Endothelial cell of umbilical vein (primary cell): ENCODE results near the gene WNT6. TPM values are rescaled to one million over a fixed set of nuclear protein-coding genes. Genes with fewer than 3 reads are reported as not detected.

ENCODE experiments used
- BruUV-seq: library from RNA; stranded (reverse); fragments of 400-500 nt; replicated peaks from 2 replicates; lab custom pipeline; 2021; lab: Mats Ljungman, UMichigan
- CTCF ChIA-PET: fragments of 300-600, 350-600 bp; sonication (Branson Sonifier 250); formaldehyde crosslinking; loops from one replicate; lab custom pipeline; 2021; ENCODE audit warnings: antibody characterized with exemption, inconsistent platforms; lab: Charles Lee
- POLR2A ChIA-PET: fragments of 300-600, 350-600 bp; sonication (Branson Sonifier 250); formaldehyde crosslinking; loops from one replicate; lab custom pipeline; 2021; ENCODE audit warnings: antibody characterized with exemption, inconsistent platforms; lab: Charles Lee
- DNase-seq: peaks from one replicate; pipeline ENCODE4 v3.0.0-alpha.2; 2011; ENCODE audit warnings: low read depth, low spot score
- FAIRE-seq: peaks from 2 replicates; lab custom pipeline; 2011; peaks lifted over from hg19 to GRCh38; lab: Jason Lieb, UNC
- H2AFZ ChIP-seq: 2 replicates; pipeline ENCODE4 v1.6.0; 2012; ENCODE audit warnings: low read depth, low read length, control low read depth, inconsistent platforms
- H3K27ac ChIP-seq: 2 replicates; pipeline ENCODE4 v1.5.1; 2011; ENCODE audit warnings: low read depth, mild to moderate bottlenecking, control low read depth, low read length, moderate library complexity; ENCODE audit not compliant: insufficient read depth
- H3K27me3 ChIP-seq, 2 experiments: 2 replicates each; pipeline versions ENCODE4 v1.6.0 to v1.6.1; 2011; ENCODE audit warnings: low read length in 2 of 2, mixed read lengths in 1 of 2; ENCODE audit not compliant: control insufficient read depth in 2 of 2, insufficient read depth in 2 of 2
- H3K36me3 ChIP-seq, 2 experiments: 2 replicates in 1 of 2; 3 replicates in 1 of 2; pipeline ENCODE4 v1.5.1; 2011; ENCODE audit warnings: low read length in 2 of 2, mild to moderate bottlenecking in 1 of 2, moderate library complexity in 1 of 2; ENCODE audit not compliant: control insufficient read depth in 2 of 2, insufficient read depth in 2 of 2; ENCODE audit errors: extremely low read depth in 1 of 2
- H3K4me1 ChIP-seq: 3 replicates; pipeline ENCODE4 v1.5.1; 2011; ENCODE audit warnings: mild to moderate bottlenecking, low read length; ENCODE audit not compliant: control insufficient read depth, insufficient read depth; ENCODE audit errors: extremely low read depth
- H3K4me2 ChIP-seq: 2 replicates; pipeline ENCODE4 v1.6.1; 2011; ENCODE audit warnings: low read length, control low read depth, mixed read lengths; ENCODE audit not compliant: insufficient read depth
- H3K4me3 ChIP-seq, 3 experiments: fragments of 200-600 bp in 1 of 3; sonication (generic), shearing (Covaris generic) in 1 of 3; replicated peaks in 1 of 3; 2 replicates each; pipeline ENCODE4 v1.5.1; 2011 to 2016; ENCODE audit warnings: control low read depth in 3 of 3, low read length in 3 of 3, mild to moderate bottlenecking in 2 of 3, inconsistent platforms in 1 of 3, low read depth in 1 of 3, moderate library complexity in 1 of 3; ENCODE audit not compliant: insufficient read depth in 1 of 3
- H3K79me2 ChIP-seq: 2 replicates; pipeline ENCODE4 v1.6.0; 2012; ENCODE audit warnings: low read length, inconsistent platforms; ENCODE audit not compliant: control insufficient read depth, insufficient read depth
- H3K9ac ChIP-seq: replicated peaks from 2 replicates; pipeline ENCODE3; 2011; ENCODE audit warnings: low read length, control low read depth; ENCODE audit not compliant: insufficient read depth; ENCODE audit errors: extremely low read depth
- H3K9me1 ChIP-seq: replicated peaks from 3 replicates; pipeline ENCODE4 v1.6.0; 2011; ENCODE audit warnings: mild to moderate bottlenecking, low read length; ENCODE audit not compliant: control insufficient read depth, insufficient read depth; ENCODE audit errors: extremely low read depth
- H3K9me3 ChIP-seq: replicated peaks from 2 replicates; pipeline ENCODE4 v1.5.1; 2012; ENCODE audit warnings: low read length, inconsistent platforms; ENCODE audit not compliant: control insufficient read depth, insufficient read depth
- H4K20me1 ChIP-seq: replicated peaks from 2 replicates; pipeline ENCODE3; 2011; ENCODE audit warnings: mild to moderate bottlenecking, low read length; ENCODE audit not compliant: control insufficient read depth, insufficient read depth; ENCODE audit errors: extremely low read depth
- EZH2 ChIP-seq: IDR thresholded peaks from 2 replicates; pipeline ENCODE4 v1.6.1; 2012; ENCODE audit warnings: borderline replicate concordance, low read depth, mild to moderate bottlenecking, moderate library complexity, low read length, inconsistent platforms; ENCODE audit not compliant: severe bottlenecking
- FOS ChIP-seq: IDR thresholded peaks from 2 replicates; pipeline ENCODE4 v1.6.1; 2011; ENCODE audit warnings: mild to moderate bottlenecking, low read length, moderate library complexity, borderline replicate concordance; ENCODE audit not compliant: insufficient read depth
- GATA2 ChIP-seq: IDR thresholded peaks from 2 replicates; pipeline ENCODE4 v1.7.0; 2011; ENCODE audit warnings: low read depth, mild to moderate bottlenecking, moderate library complexity, mixed read lengths, low read length; ENCODE audit not compliant: insufficient read length, insufficient read depth
- JUN ChIP-seq: IDR thresholded peaks from 2 replicates; pipeline ENCODE4 v1.6.1; 2011; ENCODE audit warnings: borderline replicate concordance, low read depth; ENCODE audit not compliant: insufficient read length, insufficient read depth
- MYC ChIP-seq: IDR thresholded peaks from one replicate; pipeline ENCODE4 v1.6.1; 2011; ENCODE audit warnings: mild to moderate bottlenecking, low read depth, low read length
- POLR2A ChIP-seq: IDR thresholded peaks from 2 replicates; pipeline ENCODE4 v1.6.1; 2012; ENCODE audit warnings: low read depth, mild to moderate bottlenecking, control low read depth, low read length
- POLR2AphosphoS5 ChIP-seq: IDR thresholded peaks from 2 replicates; pipeline ENCODE4 v1.6.1; 2012; ENCODE audit warnings: low read depth, mild to moderate bottlenecking, control low read depth, low read length, moderate library complexity; ENCODE audit not compliant: insufficient read depth
- dilution Hi-C: fragments of 300-500 bp; cut with MboI; formaldehyde crosslinking; loops from one replicate; pipeline ENCODE4 v1.15.0; 2019; ENCODE audit warnings: low sequenced_read_pairs; ENCODE audit not compliant: extremely low pct_ligation_motif_present
- intact Hi-C: fragments of 100-400 bp; cut with micrococcal nuclease; formaldehyde crosslinking; loops from one replicate; pipeline ENCODE4 v1.10.0; 2022
- polyA plus RNA-seq, 4 experiments: library from polyadenylated mRNA; depleted of rRNA in 3 of 4; stranded (reverse) in 3 of 4; unstranded in 1 of 4; fragments of >200 nt; gene quantifications; 2 replicates each; pipeline versions ENCODE4 v1.2.1 to v1.2.3, GENCODE V29; 2011 to 2012; ENCODE audit warnings: missing spikeins in 1 of 4
- total RNA-seq: library from RNA; stranded (reverse); gene quantifications from 2 replicates; pipeline ENCODE4 v1.2.3, GENCODE V29; 2021
- TF ChIP-seq, protein P1 (sequence below): IDR thresholded peaks from 2 replicates; pipeline ENCODE4 v1.6.1; 2011; ENCODE audit not compliant: insufficient read depth, insufficient read length
- TF ChIP-seq, protein P2 (sequence below), 2 donors: IDR thresholded peaks; 1 replicate in 1 of 2; 2 replicates in 1 of 2; pipeline ENCODE4 v1.5.1; 2011; ENCODE audit warnings: low read length in 2 of 2, mild to moderate bottlenecking in 2 of 2, moderate library complexity in 2 of 2, control low read depth in 1 of 2, inconsistent platforms in 1 of 2, low read depth in 1 of 2; ENCODE audit not compliant: insufficient read depth in 1 of 2; ENCODE audit errors: extremely low read depth in 1 of 2

The WNT6 gene
- total and polyA plus RNA-seq, 2 donors (not counting 3 experiments of a cell fraction or from before 2014, with no cell fraction given), result not detected

DNA sequence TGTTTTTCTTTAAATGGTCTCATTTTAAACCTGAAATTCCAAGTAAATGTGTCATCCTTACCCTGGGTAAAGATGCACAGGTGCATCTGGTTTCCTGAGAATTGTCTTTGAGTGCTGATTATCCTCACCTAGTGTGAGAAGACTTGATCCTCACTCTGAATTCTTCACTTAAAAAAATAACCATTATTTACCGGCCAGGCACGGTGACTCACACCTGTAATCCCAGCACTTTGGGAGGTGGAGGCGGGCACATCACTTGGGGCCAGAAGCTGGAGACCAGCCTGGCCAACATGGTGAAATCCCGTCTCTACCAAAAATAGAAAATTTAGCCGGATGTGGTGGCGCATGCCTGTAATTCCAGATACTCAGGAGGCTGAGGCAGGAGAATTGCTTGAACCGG lies 9.9 kb upstream of the WNT6 start:
- Histone ChIP-seq H2AFZ (no peak overlapping the region), H3K36me3 (no peaks in the 10 kb centered on the region), H3K27me3 (peaks cover 18 to 20% of the 10 kb centered on the region in 2 experiments), H3K79me2 (no peaks in the 10 kb centered on the region), H3K4me2 (no peak overlapping the region), H3K9ac (no peak overlapping the region), H4K20me1 (no peaks in the 10 kb centered on the region), H3K4me3 (no peak overlapping the region), H3K9me1 (no peaks in the 10 kb centered on the region), H3K27ac (no peak overlapping the region), H3K9me3 (no peaks in the 10 kb centered on the region), H3K4me1 (no peaks in the 10 kb centered on the region)
- no peak for TF ChIP-seq MYC
- no peak for TF ChIP-seq EZH2
- no peak for TF ChIP-seq POLR2AphosphoS5
- no peak for TF ChIP-seq FOS
- no peak for TF ChIP-seq JUN
- TF ChIP-seq, protein P1, sequence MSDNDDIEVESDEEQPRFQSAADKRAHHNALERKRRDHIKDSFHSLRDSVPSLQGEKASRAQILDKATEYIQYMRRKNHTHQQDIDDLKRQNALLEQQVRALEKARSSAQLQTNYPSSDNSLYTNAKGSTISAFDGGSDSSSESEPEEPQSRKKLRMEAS, result no peak
- TF ChIP-seq POLR2A, result no peak
- no peak for TF ChIP-seq GATA2
- TF ChIP-seq, protein P2, sequence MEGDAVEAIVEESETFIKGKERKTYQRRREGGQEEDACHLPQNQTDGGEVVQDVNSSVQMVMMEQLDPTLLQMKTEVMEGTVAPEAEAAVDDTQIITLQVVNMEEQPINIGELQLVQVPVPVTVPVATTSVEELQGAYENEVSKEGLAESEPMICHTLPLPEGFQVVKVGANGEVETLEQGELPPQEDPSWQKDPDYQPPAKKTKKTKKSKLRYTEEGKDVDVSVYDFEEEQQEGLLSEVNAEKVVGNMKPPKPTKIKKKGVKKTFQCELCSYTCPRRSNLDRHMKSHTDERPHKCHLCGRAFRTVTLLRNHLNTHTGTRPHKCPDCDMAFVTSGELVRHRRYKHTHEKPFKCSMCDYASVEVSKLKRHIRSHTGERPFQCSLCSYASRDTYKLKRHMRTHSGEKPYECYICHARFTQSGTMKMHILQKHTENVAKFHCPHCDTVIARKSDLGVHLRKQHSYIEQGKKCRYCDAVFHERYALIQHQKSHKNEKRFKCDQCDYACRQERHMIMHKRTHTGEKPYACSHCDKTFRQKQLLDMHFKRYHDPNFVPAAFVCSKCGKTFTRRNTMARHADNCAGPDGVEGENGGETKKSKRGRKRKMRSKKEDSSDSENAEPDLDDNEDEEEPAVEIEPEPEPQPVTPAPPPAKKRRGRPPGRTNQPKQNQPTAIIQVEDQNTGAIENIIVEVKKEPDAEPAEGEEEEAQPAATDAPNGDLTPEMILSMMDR (IDR thresholded peaks at IDR 0.05; ENCODE audit: extremely low read depth in 1 of 2, insufficient read depth in 1 of 2, low read depth in 1 of 2, low read length in 2 of 2), result no peak
- ChIA-PET POLR2A (interaction anchor here (0.6 kb wide), 1 partner anchor 145 kb away, joined by 3 read pairs; no protein-coding TSS in a partner anchor), CTCF (interaction anchor here (0.7 to 4.6 kb wide), 10 partner anchors 27 to 199 kb away, joined by 3 to 131 read pairs (median 8); partner anchors contain the start of genes BCS1L and ZNF142)
- dilution Hi-C loops, result no loop called here
- no TSS peak for BruUV-seq
- no peak for DNase-seq
- intact Hi-C loops, result loop anchor here (5.0 kb wide), 3 partner anchors 133 to 442 kb away; no protein-coding TSS in a partner anchor
- FAIRE-seq, result no peak
